Adipocyte (in vitro differentiated cells): ENCODE measurements around the gene CLEC16A.
"Not testable (repeated sequence)": the region's sequence is repeated elsewhere in the genome, so short reads cannot be mapped to it uniquely, and the experiment has no call there.

Source experiments
- DNase-seq: peaks from one replicate; pipeline ENCODE4 v3.0.0-alpha.2; 2015; ENCODE audit warnings: low read depth
- H3K27me3 ChIP-seq: replicated peaks from 2 replicates; pipeline ENCODE4 v1.7.0; 2013; ENCODE audit warnings: mild to moderate bottlenecking, low read length, moderate library complexity; ENCODE audit not compliant: control insufficient read depth, insufficient read depth
- H3K36me3 ChIP-seq: 2 replicates; pipeline ENCODE4 v1.7.0; 2013; ENCODE audit warnings: low read length, mild to moderate bottlenecking, moderate library complexity; ENCODE audit not compliant: control insufficient read depth, insufficient read depth, severe bottlenecking
- H3K4me1 ChIP-seq: 2 replicates; pipeline ENCODE4 v1.7.0; 2013; ENCODE audit warnings: mild to moderate bottlenecking, low read length, moderate library complexity; ENCODE audit not compliant: control insufficient read depth, insufficient read depth
- H3K4me3 ChIP-seq: 2 replicates; pipeline ENCODE4 v1.7.0; 2013; ENCODE audit warnings: mild to moderate bottlenecking, low read length, moderate library complexity
- H3K9ac ChIP-seq: 2 replicates; pipeline ENCODE4 v1.7.0; 2013; ENCODE audit warnings: mild to moderate bottlenecking, low read length, moderate library complexity
- H3K9me3 ChIP-seq: 2 replicates; pipeline ENCODE4 v1.7.0; 2013; ENCODE audit warnings: mild to moderate bottlenecking, low read length, moderate library complexity; ENCODE audit not compliant: control insufficient read depth

The CLEC16A gene

GRCh38 chr16:11211977-11212797 is 267.8 kb downstream of the CLEC16A start:
- Histone ChIP-seq H3K9me3 (peaks cover 17% of the 10 kb centered on the region), H3K27me3 (no peaks in the 10 kb centered on the region), H3K36me3 (no peaks in the 10 kb centered on the region), H3K9ac (no peak overlapping the region), H3K4me1 (peaks cover 10% of the 10 kb centered on the region), H3K4me3 (no peak overlapping the region)
- no peak for DNase-seq

DNA sequence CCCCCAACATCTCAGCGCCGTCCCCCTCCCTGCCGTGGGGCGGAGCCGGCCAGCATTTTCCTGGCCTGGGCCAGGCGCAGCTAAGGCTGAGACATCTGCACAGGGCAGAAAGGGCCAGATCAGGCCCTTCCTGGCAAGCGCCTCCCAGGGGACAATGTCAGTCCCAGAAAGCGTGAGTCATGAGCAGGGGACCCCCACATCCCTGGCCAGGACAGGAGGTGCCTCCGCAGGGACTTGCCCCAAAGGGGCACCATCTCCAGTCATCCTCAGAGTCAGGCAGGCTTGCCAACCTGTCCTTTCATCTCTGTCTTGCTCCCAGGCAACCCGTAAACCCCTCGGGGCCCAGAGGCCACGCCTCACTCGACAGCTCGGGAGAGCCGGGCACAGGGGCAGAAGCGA is 268.4 kb downstream of the CLEC16A start:
- no peak for DNase-seq
- Histone ChIP-seq H3K9ac (no peak overlapping the region), H3K36me3 (no peaks in the 10 kb centered on the region), H3K4me1 (peaks cover 10% of the 10 kb centered on the region), H3K9me3 (peaks cover 13% of the 10 kb centered on the region), H3K27me3 (no peaks in the 10 kb centered on the region), H3K4me3 (no peak overlapping the region)

DNA sequence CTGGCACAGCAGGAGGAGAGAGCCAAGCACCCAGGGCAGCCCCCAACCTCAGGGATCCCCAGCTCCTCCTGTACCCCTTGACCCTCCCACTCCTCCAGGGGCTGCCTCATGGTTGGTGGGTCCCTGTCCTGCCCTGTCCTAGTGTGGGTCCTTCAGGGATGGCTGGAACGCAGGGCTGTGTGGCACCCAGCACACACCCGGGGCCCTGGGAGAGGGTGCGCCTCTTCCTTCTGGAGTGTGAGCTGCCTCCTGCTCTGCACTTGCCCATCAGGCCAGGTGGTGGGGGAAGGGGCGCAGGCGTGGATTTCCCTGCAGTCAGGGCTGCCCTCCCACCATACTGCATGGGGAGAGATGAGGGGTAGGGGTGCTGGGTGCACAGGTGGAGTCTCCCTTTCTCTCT is 269.0 kb downstream of the CLEC16A start:
- H3K36me3 ChIP-seq, result no peaks in the 10 kb centered on the region
- no peaks in the 10 kb centered on the region for H3K27me3 ChIP-seq
- H3K4me1 ChIP-seq, result peaks cover 10% of the 10 kb centered on the region
- H3K9ac ChIP-seq, result no peak overlapping the region
- DNase-seq, result no peak
- no peak overlapping the region for H3K4me3 ChIP-seq
- H3K9me3 ChIP-seq, result peaks cover 13% of the 10 kb centered on the region

DNA sequence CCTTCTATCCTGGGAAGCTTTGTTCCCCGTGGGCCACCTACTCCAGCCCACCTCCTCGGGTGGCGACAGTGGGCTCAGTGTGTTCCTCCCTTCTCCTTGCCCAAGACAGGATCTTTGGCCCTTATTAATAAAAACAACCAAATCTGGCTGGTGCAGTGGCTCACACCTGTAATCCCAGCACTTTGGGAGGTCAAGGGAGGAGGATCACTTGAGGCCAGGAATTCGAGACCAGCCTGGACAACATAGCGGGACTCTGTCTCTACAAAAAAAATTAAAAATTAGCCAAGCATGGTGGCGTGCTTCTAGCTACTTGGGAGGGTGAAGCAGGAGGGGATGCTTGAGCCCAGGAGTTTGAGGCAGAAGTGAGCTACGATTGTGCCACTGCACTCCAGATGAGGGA is 269.4 kb downstream of the CLEC16A start:
- Histone ChIP-seq H3K9me3 (peaks cover 16% of the 10 kb centered on the region), H3K4me3 (no peak overlapping the region), H3K9ac (no peak overlapping the region), H3K4me1 (peaks cover 10% of the 10 kb centered on the region), H3K36me3 (no peaks in the 10 kb centered on the region), H3K27me3 (no peaks in the 10 kb centered on the region)
- DNase-seq, result no peak

DNA sequence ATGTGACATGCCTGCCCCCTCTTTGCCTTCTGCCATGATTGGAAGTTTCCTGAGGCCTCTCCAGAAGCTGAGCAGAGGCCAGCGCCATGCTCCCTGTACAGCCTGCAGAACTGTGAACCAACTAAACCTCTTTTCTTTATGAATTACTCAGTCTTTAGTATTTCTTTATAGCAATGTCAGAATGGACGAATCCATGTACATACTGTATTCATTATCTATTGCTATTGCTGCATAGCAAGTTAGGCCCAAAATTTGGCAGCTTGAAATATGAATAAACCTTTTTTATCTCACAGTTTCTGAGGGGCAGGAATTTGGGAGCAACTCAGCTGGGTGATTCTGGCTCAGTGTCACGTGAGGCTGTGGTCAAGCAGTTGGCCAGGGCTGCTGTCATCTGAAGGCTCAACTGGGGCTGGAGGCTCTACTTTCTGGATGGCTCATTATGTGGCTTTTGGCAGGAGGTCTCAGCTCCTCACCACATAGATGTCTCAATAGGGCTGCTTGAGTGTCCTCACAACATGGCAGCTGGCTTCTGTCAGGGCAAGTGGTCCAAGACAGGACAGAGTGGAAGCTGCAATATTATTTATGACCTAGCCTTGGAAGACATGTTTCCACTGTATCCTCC is 271.7 kb downstream of the CLEC16A start:
- H3K36me3 ChIP-seq, result no peaks in the 10 kb centered on the region
- H3K27me3 ChIP-seq, result no peaks in the 10 kb centered on the region
- peaks cover 10% of the 10 kb centered on the region for H3K4me1 ChIP-seq
- no peak for DNase-seq
- H3K9ac ChIP-seq, result no peak overlapping the region
- peaks cover 16% of the 10 kb centered on the region for H3K9me3 ChIP-seq
- H3K4me3 ChIP-seq, result no peak overlapping the region

DNA sequence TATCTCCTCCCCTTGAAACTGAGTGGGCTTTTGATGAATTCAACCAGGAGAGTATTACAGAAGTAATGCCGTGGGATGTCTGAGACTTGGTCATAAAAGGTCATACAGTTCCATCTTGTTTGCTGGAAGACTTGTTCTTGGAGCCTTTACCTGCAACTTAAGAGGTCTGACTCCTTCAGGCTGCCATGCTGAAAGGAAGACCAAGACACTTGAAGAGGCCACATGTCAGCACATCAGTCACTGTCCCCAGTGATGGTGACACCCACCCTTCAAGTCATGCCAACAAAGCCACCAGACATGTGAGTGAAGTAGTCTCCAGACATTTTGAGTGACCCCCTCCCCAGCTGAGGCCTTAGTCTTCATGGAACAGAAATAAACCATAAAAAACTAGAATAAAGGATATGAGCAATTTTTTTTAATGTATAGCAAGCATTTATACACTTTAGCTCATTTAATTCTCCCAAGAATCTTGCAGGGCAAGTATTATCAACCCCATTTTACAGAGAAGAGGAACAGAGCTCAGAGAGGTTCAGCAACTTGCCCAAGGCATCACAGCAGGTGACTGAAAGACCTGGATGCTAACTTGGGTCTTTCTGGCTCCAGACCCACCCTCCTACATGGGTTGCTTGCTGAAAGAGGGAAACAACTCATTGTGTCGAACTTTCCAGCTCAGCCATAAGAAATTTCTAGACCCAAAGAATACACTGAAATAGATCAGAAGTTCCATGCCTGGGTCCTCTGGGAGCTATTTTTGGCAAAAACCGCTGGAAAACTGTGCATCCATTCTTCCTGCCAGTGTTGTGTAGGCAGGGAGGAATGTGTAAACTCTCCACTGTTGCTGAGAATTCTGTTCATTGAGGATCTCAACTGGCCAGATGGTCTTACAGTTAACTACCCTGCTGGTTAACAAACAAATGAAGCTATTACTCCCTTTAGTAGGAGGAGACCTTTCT is 273.6 kb downstream of the CLEC16A start:
- H3K9me3 ChIP-seq, result peaks cover 16% of the 10 kb centered on the region
- H3K27me3 ChIP-seq, result no peaks in the 10 kb centered on the region
- no peaks in the 10 kb centered on the region for H3K36me3 ChIP-seq
- peaks cover 2% of the 10 kb centered on the region for H3K4me1 ChIP-seq
- no peak overlapping the region for H3K4me3 ChIP-seq
- no peak for DNase-seq
- H3K9ac ChIP-seq, result no peak overlapping the region

- H3K9ac ChIP-seq, result no peak overlapping the region
- no peak overlapping the region for H3K4me3 ChIP-seq
- no peak for DNase-seq
- peaks cover 16% of the 10 kb centered on the region for H3K9me3 ChIP-seq
- H3K4me1 ChIP-seq, result no peaks in the 10 kb centered on the region
- H3K27me3 ChIP-seq, result no peaks in the 10 kb centered on the region
- H3K36me3 ChIP-seq, result no peaks in the 10 kb centered on the region
Measured at GRCh38 chr16:11218604-11218962, 274.2 kb downstream of the CLEC16A start.

GRCh38 chr16:11219178-11219577 is 274.8 kb downstream of the CLEC16A start:
- no peaks in the 10 kb centered on the region for H3K36me3 ChIP-seq
- no peaks in the 10 kb centered on the region for H3K27me3 ChIP-seq
- no peaks in the 10 kb centered on the region for H3K4me1 ChIP-seq
- DNase-seq, result no peak
- H3K9me3 ChIP-seq, result peaks cover 16% of the 10 kb centered on the region
- H3K9ac ChIP-seq, result no peak overlapping the region
- no peak overlapping the region for H3K4me3 ChIP-seq

- not testable (repeated sequence) for H3K9ac ChIP-seq, DNase-seq, H3K4me1 ChIP-seq, H3K27me3 ChIP-seq, H3K36me3 ChIP-seq, H3K4me3 ChIP-seq
- peaks cover 16% of the 10 kb centered on the region for H3K9me3 ChIP-seq
Measured at GRCh38 chr16:11220507-11220906, 276.1 kb downstream of the CLEC16A start.

- Histone ChIP-seq H3K27me3 (no peaks in the 10 kb centered on the region), H3K36me3 (no peaks in the 10 kb centered on the region), H3K4me1 (no peaks in the 10 kb centered on the region), H3K9ac (no peak overlapping the region), H3K9me3 (no peaks in the 10 kb centered on the region), H3K4me3 (no peak overlapping the region)
- no peak for DNase-seq
Measured at GRCh38 chr16:11224096-11224893, 279.9 kb downstream of the CLEC16A start.
